Mammary epithelial cell (primary cell): ENCODE data around the gene PBRM1.

ENCODE experiments used
- CTCF ChIP-seq, 2 donors: IDR thresholded peaks in 1 of 2; conservative IDR thresholded peaks in 1 of 2; 2 replicates each; pipeline ENCODE4 v1.5.1; 2011 to 2012; ENCODE audit warnings: inconsistent platforms in 2 of 2, low read length in 2 of 2, mild to moderate bottlenecking in 2 of 2, control low read depth in 1 of 2, low read depth in 1 of 2; ENCODE audit not compliant: insufficient read depth in 1 of 2; ENCODE audit errors: extremely low read depth in 1 of 2
- EZH2 ChIP-seq: IDR thresholded peaks from 2 replicates; pipeline ENCODE4 v1.6.1; 2012; ENCODE audit warnings: low read length, inconsistent platforms, borderline replicate concordance

DNA sequence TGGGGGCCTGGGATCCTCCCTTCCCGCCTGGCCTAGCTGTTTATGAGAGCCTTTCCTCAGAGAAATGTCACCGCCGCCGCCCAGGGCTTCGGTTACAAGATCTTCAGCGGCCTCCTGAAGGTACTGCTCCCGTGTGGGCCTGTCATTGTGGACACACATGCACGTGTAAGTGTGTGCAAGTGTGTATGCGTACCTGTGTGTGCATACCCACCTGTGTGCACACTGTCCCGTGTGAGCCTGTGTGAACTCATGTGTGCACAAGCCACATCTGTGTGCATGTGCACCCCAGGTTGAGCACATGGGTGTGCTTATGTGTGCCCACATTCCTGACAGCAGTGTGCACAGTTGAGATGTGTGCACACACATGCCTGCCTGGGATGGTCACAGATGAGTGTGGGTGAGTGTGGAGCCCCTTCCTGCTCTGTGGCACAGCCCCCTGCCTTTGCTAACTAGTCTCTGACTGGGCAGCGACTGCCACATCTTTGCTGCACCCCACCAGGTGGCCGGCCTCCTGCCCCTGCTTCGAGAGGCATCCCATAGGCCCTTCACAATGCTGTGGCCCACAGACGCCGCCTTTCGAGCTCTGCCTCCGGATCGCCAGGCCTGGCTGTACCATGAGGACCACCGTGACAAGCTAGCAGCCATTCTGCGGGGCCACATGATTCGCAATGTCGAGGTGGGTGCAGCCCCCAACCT, 166.1 kb downstream of the PBRM1 start:
- no peak for TF ChIP-seq CTCF (conservative IDR thresholded peaks at IDR 0.05 in 1 of 2, IDR thresholded peaks at IDR 0.05 in 1 of 2; ENCODE audit: extremely low read depth in 1 of 2, insufficient read depth in 1 of 2, low read depth in 1 of 2, low read length in 2 of 2)
- no peak for TF ChIP-seq EZH2
